ENCODE results near the gene NPTXR.

NPTXR gene

DNA sequence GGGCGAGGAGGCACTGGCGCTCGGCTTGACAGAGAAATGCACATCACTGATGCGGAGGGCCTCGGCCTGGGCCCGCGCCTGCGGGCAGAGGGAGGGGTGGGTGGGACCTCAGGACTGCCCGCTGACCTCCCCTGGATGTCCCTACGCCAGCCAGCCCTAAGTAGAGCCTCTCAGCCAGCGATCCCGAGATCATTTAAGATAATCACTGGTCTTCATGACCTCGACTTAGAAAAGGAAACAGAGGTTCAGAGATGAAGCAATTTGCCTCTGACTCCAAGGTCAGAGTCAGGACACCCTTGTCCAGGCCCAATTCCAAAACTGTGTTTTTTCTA, 23.3 kb upstream of the NPTXR start:
- Histone ChIP-seq H3K36me3 (ENCODE audit: control insufficient read depth, insufficient read depth, low read length) (peaks cover 26% of the 10 kb centered on the region), H3K4me3 (ENCODE audit: low read depth, low read length) (no peak overlapping the region), H3K9me3 (ENCODE audit: control insufficient read depth, insufficient read depth, low read length) (no peaks in the 10 kb centered on the region), H3K9ac (ENCODE audit: low read depth, low read length) (no peak overlapping the region), H3K27me3 (ENCODE audit: control insufficient read depth, insufficient read depth, low read length) (no peaks in the 10 kb centered on the region), H3K4me1 (ENCODE audit: control insufficient read depth, insufficient read depth, low read length) (peaks cover 5% of the 10 kb centered on the region)

DNA sequence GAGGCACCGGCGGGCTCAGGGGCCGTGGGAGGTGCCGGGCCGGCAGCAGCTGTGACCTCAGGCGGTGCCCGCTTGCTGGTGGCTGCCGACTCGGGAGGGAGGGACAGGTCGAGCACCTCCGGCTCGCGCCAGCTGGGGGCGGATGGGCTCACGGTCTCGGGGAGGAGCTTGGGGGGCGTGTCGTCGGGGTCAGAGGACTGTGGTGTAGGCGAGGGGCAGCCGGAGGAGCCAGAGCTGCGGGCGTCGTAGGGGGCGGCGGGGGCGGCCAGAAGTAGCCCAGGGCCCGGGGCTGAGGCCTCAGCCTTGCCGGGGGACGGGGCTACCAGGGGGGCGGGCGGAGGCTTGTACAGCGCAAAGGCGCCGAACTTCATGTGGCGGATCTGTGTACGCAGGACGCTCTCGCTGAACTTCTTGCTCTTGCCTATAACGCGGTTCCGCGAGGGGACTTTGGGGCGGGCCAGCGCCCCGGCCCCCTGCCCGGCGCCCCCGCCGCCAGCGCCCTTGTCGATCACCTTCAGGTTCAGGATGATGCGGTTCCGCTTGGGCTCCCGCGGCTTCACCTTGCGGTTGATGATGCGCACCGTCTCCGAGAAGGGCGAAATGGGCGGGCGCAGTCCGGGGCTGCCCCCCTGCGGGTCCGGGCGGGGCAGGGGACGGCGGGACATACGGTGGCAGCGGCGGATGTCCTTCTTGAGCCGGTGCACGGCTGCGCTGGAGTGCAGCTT, 22.7 kb upstream of the NPTXR start:
- H3K4me1 ChIP-seq (ENCODE audit: control insufficient read depth, insufficient read depth, low read length) = peaks cover 5% of the 10 kb centered on the region
- no peaks in the 10 kb centered on the region for H3K27me3 ChIP-seq (ENCODE audit: control insufficient read depth, insufficient read depth, low read length)
- no peak overlapping the region for H3K9ac ChIP-seq (ENCODE audit: low read depth, low read length)
- no peak overlapping the region for H3K4me3 ChIP-seq (ENCODE audit: low read depth, low read length)
- no peaks in the 10 kb centered on the region for H3K9me3 ChIP-seq (ENCODE audit: control insufficient read depth, insufficient read depth, low read length)
- peaks cover 26% of the 10 kb centered on the region for H3K36me3 ChIP-seq (ENCODE audit: control insufficient read depth, insufficient read depth, low read length)

DNA sequence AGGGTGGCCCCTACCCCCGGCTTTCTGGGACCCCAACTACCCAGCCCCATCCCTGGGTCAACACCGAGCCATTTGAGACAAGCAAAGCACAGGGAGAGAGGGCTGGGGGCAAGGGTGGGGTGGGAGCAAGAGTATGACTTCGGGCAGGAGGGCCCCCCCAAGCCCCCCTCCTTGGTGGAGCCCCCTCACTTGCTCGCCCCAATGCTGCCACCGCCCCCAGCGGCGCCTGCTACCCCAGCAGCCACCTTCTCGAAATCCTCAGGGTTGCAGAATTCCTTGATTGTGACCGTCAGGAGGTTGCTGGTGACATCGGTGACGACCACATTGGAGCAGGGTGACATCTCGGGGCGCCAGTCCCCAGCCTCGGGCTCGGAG, 22.2 kb upstream of the NPTXR start:
- H3K4me1 ChIP-seq (ENCODE audit: control insufficient read depth, insufficient read depth, low read length) = peaks cover 5% of the 10 kb centered on the region
- H3K27me3 ChIP-seq (ENCODE audit: control insufficient read depth, insufficient read depth, low read length) = no peaks in the 10 kb centered on the region
- no peak overlapping the region for H3K4me3 ChIP-seq (ENCODE audit: low read depth, low read length)
- peaks cover 26% of the 10 kb centered on the region for H3K36me3 ChIP-seq (ENCODE audit: control insufficient read depth, insufficient read depth, low read length)
- no peaks in the 10 kb centered on the region for H3K9me3 ChIP-seq (ENCODE audit: control insufficient read depth, insufficient read depth, low read length)
- H3K9ac ChIP-seq (ENCODE audit: low read depth, low read length) = no peak overlapping the region

DNA sequence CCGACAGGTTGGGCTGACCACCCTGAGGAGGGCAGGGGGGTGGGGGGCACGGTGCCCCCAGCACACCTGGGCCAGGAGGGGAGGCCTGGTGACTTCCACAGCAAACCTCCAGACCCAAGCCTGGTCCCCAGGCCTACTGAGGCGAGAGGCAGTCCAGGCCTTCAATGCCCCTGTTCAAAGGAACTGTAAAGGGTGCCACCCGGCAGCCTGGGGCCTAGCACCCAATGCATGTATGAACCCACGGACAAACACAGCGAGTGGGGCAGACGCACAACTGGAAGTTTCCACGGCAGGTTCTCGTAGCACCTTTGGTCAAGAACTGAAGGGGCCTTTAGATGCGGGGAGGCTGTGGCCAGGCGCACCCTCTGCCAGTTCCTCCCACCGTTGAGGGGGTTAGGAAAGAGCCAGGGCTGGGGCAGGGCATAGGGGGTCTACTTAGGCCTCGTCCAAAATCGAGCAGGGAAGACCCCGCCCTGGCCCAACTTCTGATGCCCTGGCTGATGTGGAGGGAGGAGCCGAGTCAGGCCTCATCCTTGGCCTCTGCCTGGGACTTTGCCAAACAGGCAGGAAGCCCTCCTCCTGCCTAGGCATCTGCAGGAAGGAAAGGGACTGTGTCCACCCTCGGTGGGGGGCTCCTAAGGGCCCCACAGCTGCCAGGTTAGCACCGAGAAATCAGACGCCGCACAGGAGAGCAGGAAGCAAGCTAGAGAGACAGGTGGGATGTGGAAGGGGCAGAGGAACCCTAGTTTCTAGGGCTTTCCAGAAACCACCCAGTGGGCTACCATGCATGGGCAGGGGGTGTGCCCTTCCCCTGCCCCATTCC, 21.6 kb upstream of the NPTXR start:
- Histone ChIP-seq H3K27me3 (ENCODE audit: control insufficient read depth, insufficient read depth, low read length) (no peaks in the 10 kb centered on the region), H3K4me3 (ENCODE audit: low read depth, low read length) (no peak overlapping the region), H3K4me1 (ENCODE audit: control insufficient read depth, insufficient read depth, low read length) (peaks cover 2% of the 10 kb centered on the region), H3K36me3 (ENCODE audit: control insufficient read depth, insufficient read depth, low read length) (peaks cover 26% of the 10 kb centered on the region), H3K9ac (ENCODE audit: low read depth, low read length) (no peak overlapping the region), H3K9me3 (ENCODE audit: control insufficient read depth, insufficient read depth, low read length) (no peaks in the 10 kb centered on the region)

DNA sequence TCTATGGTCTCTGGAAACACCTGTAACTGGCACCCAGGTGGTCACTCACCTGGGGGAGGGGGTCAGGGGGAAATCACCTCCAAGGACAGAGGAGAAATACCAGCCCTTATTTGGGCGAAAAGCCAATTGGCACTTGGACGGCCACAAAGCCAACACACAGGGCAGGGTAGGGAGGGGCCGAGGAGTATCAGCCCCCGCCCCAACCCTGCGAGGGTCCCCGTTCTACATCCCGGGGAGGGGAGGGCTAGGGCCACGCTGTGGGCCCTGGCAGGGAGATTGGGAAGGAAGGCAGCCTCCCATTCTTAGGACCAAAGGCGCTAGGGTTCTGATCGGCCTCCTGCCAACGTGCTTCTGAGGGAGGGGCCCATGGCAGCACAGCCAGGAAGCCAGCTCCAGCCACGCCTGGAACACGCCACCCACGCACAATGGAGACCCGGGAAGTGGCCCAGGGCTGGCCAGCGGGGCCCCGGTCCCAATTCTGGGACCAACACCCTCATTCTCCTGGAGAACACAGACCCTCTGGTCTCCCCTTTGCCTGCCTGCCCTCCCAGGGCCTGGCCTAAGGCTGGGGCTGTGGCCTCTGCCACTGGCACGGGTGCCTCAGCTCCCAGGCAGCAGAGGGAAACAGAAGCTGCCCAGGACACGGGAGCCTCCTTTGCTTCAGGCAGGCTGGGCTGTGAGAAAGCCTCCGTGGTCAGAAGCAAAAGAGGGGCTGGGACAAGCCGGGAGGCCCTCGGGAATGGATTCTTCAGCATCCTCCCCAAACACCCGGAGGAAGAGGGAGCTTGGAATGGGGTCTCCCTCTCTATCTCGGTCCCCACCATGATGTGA, 20.7 kb upstream of the NPTXR start:
- peaks cover 22% of the 10 kb centered on the region for H3K36me3 ChIP-seq (ENCODE audit: control insufficient read depth, insufficient read depth, low read length)
- peak overlapping the region; percentile 37 for H3K9ac ChIP-seq (ENCODE audit: low read depth, low read length)

DNA sequence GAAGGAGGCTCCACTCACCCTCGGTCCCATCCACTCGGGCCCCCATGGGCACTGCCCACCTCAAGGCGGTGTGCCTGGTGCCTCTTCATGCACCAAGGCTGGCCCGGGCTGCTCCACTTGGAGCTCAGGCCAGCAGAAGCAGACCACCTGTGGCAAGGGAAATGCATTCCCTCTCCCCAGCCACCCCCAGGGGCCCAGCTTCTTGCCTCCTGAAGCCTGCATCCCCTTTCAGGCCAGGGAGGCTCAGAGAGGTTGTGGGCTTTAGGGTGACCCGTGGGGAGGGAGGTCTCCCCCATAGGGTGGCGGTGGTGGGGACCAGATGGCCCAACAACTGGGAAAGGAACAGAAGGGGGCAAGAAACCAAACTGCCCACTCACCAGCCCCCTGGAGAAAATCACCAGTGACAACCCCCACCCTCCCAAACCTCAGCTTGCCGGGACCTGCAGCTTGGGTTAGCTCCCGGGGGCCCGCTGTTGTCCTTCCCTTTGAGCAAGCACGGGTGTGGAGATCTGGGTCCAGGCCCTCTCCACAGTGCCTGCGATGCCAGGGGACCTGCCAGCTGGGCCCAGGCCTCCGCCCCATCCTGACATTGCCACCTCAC, 19.8 kb upstream of the NPTXR start:
- Histone ChIP-seq H3K36me3 (ENCODE audit: control insufficient read depth, insufficient read depth, low read length) (peaks cover 20% of the 10 kb centered on the region), H3K27me3 (ENCODE audit: control insufficient read depth, insufficient read depth, low read length) (no peaks in the 10 kb centered on the region), H3K4me3 (ENCODE audit: low read depth, low read length) (no peak overlapping the region), H3K9me3 (ENCODE audit: control insufficient read depth, insufficient read depth, low read length) (no peaks in the 10 kb centered on the region), H3K9ac (ENCODE audit: low read depth, low read length) (no peak overlapping the region), H3K4me1 (ENCODE audit: control insufficient read depth, insufficient read depth, low read length) (peaks cover 2% of the 10 kb centered on the region)

More for the DNA sequence above, 20.7 kb upstream of the NPTXR start:
- Histone ChIP-seq H3K4me3 (ENCODE audit: low read depth, low read length) (no peak overlapping the region), H3K27me3 (ENCODE audit: control insufficient read depth, insufficient read depth, low read length) (no peaks in the 10 kb centered on the region), H3K9me3 (ENCODE audit: control insufficient read depth, insufficient read depth, low read length) (no peaks in the 10 kb centered on the region), H3K4me1 (ENCODE audit: control insufficient read depth, insufficient read depth, low read length) (peaks cover 2% of the 10 kb centered on the region)

DNA sequence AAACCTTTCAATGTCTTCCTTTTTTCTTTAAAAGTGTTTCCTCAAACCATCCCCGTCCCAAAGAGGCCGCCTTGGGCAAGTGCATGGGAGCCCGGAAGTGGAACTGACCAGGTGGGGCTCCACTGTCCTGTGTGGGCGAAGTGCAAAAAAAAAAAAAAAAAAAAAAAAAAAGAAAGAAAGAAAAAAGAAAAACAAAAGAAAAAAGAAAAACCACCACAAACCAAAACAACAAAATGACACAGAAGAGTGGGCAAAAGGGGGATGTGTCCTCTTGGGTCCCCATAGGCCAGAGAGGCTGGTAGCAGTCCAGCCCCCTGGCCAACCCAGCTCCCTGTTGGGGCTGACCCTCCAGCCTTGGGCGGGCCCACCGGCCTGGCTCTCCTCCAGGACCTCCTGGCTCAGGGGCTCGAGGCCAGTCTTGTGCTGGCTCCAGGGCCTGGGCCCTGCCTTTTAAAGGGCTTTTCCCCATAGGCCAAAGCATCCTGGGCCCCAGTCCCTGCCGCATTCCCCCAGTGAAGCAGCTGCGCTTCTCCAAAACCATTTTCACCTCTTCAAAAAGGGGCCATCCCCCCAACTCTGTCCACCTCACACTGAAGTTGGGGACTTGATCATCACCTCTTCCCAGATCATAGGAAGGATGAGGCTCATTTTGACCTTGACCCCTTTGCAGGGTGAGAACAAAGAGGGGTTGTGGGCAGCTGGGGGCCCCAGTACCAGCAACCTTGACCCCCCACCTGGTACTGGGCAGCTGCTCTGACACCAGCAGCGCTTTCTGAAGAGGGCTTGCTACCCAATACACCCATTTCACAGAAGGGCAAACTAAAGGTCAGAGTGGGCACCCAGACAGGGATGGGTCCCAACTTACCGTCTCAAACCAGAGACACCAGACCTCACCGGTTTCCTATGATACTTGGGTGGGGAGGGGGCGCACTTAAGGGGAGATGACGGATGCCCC, 18.8 kb upstream of the NPTXR start:
- Histone ChIP-seq H3K27me3 (ENCODE audit: control insufficient read depth, insufficient read depth, low read length) (no peaks in the 10 kb centered on the region), H3K9me3 (ENCODE audit: control insufficient read depth, insufficient read depth, low read length) (no peaks in the 10 kb centered on the region), H3K4me3 (ENCODE audit: low read depth, low read length) (no peak overlapping the region), H3K36me3 (ENCODE audit: control insufficient read depth, insufficient read depth, low read length) (peaks cover 14% of the 10 kb centered on the region), H3K4me1 (ENCODE audit: control insufficient read depth, insufficient read depth, low read length) (peaks cover 2% of the 10 kb centered on the region), H3K9ac (ENCODE audit: low read depth, low read length) (no peak overlapping the region)

DNA sequence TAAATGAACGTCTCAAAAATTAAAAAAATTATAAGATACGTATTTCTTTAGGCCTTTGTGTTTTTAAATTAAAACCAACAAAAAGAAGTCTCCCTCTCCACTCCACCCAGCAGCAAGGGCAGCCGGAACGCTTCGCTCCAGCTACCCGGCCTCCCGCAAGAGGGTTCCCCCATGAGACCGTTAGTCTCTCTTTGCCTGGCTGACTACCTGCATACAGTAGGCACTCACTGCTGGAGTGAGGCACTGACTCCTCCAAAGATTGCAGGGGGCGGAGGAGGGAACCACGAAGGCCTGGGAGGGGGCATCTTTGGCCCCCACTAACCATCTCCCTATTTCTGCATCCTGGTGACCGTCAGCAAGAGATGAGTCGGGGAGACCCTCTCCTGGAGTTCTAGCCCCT, 18.1 kb upstream of the NPTXR start:
- Histone ChIP-seq H3K36me3 (ENCODE audit: control insufficient read depth, insufficient read depth, low read length) (peaks cover 9% of the 10 kb centered on the region), H3K9me3 (ENCODE audit: control insufficient read depth, insufficient read depth, low read length) (no peaks in the 10 kb centered on the region), H3K27me3 (ENCODE audit: control insufficient read depth, insufficient read depth, low read length) (no peaks in the 10 kb centered on the region), H3K4me3 (ENCODE audit: low read depth, low read length) (no peak overlapping the region), H3K4me1 (ENCODE audit: control insufficient read depth, insufficient read depth, low read length) (peaks cover 2% of the 10 kb centered on the region), H3K9ac (ENCODE audit: low read depth, low read length) (no peak overlapping the region)

DNA sequence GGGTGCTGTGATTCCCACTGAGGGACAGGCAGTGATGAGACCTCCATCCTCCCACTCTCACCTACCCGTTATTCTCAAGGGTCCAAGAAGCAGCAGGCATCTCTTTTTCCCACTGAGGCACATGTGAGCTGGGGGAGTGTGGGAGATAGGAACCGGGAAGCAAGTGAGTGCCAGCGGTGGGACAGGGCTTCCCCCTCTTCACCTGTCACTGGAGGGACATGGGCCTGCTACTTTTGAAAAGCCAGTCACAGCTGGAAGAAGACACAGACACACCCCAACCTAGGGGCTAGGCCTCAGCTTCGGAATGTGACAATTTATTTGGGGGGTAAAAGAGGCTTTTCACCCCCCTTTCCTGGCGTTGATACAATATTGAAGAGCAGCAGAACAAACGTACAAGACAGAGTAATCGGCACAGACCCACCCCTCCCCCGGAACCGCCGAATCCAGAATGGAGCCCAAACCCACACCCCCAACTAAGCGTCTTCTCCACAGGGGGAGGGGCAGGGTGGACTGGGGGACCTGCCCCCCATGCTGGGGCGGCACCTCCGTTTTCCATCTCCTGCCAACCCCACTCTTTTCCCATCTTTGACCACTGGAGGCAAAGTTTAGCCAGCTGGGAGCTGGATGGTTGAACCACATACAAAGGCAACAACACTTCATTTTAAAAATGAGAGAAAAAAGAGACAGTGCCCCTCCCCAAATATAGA, 17.5 kb upstream of the NPTXR start:
- Histone ChIP-seq H3K36me3 (ENCODE audit: control insufficient read depth, insufficient read depth, low read length) (peaks cover 9% of the 10 kb centered on the region), H3K9ac (ENCODE audit: low read depth, low read length) (no peak overlapping the region), H3K27me3 (ENCODE audit: control insufficient read depth, insufficient read depth, low read length) (no peaks in the 10 kb centered on the region), H3K4me3 (ENCODE audit: low read depth, low read length) (no peak overlapping the region), H3K9me3 (ENCODE audit: control insufficient read depth, insufficient read depth, low read length) (no peaks in the 10 kb centered on the region), H3K4me1 (ENCODE audit: control insufficient read depth, insufficient read depth, low read length) (peaks cover 2% of the 10 kb centered on the region)

DNA sequence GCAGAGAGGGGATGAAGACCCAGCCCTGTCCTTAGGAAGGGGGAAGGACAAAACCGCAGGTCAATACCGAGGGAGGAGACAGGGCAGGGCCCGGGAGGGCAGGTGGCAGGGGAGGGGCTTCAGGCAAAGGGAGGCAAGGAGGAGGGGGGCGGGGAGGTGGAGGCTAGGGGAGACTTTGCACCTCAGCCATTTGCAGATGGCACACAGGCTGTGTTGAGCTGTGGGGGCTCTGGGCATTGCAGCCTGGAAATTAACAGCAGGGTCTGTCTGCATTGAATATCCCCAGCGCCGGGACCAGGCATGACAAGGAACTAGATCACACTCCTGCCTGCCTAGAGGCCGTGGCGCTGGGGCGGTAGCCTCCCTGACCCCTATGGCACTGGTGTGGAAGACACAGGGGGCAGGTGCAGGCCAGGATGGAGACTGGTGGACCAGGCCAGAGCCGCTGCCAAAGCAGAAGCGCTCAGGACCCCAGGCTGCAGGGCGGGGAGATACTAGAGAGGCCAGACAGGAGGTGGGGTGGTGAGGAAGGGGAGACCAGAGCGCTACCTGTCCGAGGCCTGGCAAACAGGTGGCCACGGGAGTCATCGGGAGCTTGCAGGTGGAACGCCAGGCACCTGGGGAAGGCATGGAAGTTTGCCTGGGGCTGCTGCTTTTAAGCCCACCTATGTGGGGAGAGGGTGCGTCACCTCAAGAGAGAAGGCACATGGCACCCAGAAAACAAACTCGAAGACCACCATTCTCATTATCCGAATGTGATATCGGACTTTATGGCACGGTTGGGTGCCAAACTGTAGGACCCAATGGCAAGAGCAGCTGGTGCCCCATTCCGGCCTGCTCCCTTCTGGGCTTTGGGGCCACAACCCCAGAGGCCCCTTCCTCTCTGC, 16.7 kb upstream of the NPTXR start:
- peaks cover 2% of the 10 kb centered on the region for H3K4me1 ChIP-seq (ENCODE audit: control insufficient read depth, insufficient read depth, low read length)
- H3K27me3 ChIP-seq (ENCODE audit: control insufficient read depth, insufficient read depth, low read length) = no peaks in the 10 kb centered on the region
- H3K4me3 ChIP-seq (ENCODE audit: low read depth, low read length) = no peak overlapping the region
- no peak overlapping the region for H3K9ac ChIP-seq (ENCODE audit: low read depth, low read length)
- no peaks in the 10 kb centered on the region for H3K9me3 ChIP-seq (ENCODE audit: control insufficient read depth, insufficient read depth, low read length)
- peaks cover 4% of the 10 kb centered on the region for H3K36me3 ChIP-seq (ENCODE audit: control insufficient read depth, insufficient read depth, low read length)

Data from iPS-15b (cell line).